Testis (tissue), 2 donors: ENCODE data around the gene MDP1.

Source experiments
- CTCF ChIP-seq, 3 experiments: fragments of 450-650 bp in 2 of 3; fragments of 200-600 bp in 1 of 3; sonication (generic) in 1 of 3; IDR thresholded peaks; one replicate each; pipeline ENCODE4 v1.5.1; 2016 to 2019; ENCODE audit warnings: antibody characterized with exemption in 3 of 3, mild to moderate bottlenecking in 2 of 3, moderate library complexity in 1 of 3
- POLR2A ChIP-seq: fragments of 450-650 bp; IDR thresholded peaks from one replicate; pipeline ENCODE4 v1.6.1; 2017; ENCODE audit warnings: antibody characterized with exemption, mild to moderate bottlenecking, moderate library complexity

GRCh38 chr14:24204163-24205146, 11.4 kb downstream of the MDP1 start:
- no peak for TF ChIP-seq POLR2A
- TF ChIP-seq CTCF (IDR thresholded peaks at IDR 0.05), result no peak
